ENCODE measurements around the gene MRPL24.

GRCh38 chr1:156738916-156739315, 2.0 kb downstream of the MRPL24 start:
- TF ChIP-seq, protein P1, sequence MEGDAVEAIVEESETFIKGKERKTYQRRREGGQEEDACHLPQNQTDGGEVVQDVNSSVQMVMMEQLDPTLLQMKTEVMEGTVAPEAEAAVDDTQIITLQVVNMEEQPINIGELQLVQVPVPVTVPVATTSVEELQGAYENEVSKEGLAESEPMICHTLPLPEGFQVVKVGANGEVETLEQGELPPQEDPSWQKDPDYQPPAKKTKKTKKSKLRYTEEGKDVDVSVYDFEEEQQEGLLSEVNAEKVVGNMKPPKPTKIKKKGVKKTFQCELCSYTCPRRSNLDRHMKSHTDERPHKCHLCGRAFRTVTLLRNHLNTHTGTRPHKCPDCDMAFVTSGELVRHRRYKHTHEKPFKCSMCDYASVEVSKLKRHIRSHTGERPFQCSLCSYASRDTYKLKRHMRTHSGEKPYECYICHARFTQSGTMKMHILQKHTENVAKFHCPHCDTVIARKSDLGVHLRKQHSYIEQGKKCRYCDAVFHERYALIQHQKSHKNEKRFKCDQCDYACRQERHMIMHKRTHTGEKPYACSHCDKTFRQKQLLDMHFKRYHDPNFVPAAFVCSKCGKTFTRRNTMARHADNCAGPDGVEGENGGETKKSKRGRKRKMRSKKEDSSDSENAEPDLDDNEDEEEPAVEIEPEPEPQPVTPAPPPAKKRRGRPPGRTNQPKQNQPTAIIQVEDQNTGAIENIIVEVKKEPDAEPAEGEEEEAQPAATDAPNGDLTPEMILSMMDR (IDR thresholded peaks at IDR 0.05), result no peak
- no peak for TF ChIP-seq POLR2AphosphoS5 (IDR thresholded peaks at IDR 0.05)

All from prostate gland (tissue), 2 donors.